Esophagus mucosa (tissue), 1 donor: ENCODE data around the gene SCRT2. TPM values are rescaled to one million over a fixed set of nuclear protein-coding genes. Genes with fewer than 3 reads are reported as not detected.
"Not testable (repeated sequence)": the region's sequence is repeated elsewhere in the genome, so short reads cannot be mapped to it uniquely, and the experiment has no call there.

ENCODE experiments used
- ATAC-seq: fragments of 200-7000 bp; cut with Tn5 transposase; one replicate; pipeline ENCODE4 v1.9.1; 2020
- total RNA-seq: library from RNA; stranded (reverse); gene quantifications from one replicate; pipeline ENCODE4 v1.2.4, GENCODE V29; 2023
- donor health status: DM: yes; HTN: yes; CAD: no.

Gene SCRT2
- total RNA-seq, 1 donor from 2014 or later = not detected

DNA sequence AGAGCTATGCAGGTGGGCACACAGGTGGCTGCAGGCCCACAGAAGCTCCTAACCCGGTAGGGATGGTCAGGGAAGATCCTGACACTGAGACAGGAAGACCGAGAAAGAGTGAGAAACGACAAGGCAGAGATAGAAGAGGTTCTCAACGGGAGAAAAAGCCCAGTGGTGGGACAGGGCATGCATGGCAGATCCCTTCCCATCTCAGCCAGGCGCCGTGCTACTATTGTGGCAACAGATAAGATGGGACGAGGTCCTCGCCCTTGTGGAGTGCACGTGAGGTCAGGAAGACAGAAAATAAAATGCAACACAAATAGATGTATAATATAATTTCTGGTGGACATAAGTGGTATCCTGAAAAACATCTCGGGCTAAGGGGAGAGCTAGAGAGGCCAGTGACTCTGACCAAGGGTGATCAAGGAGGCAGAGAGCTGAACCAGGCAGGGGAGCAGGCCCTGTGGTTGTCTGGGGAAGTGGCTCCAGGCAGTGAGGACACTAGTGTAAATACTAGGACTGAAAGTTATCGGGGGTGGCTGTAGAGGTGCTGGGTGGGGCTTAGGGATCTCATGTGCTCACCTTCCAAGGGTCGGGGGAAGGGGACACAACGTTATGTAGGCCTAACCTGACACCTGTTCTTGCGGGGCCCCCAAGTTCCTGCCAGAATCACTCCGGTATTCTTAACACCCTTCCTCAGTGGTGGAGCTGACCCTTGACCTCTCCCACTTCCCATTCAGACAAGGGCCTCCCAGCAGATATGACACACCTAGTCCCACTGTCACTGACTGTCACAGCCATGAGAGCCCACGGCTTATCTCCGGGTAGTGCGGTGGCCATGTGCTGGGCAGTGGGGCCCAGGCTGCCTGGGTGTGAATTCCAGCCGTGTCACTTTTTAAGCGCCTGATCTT is 23.6 kb downstream of the SCRT2 start:
- no peak for ATAC-seq

DNA sequence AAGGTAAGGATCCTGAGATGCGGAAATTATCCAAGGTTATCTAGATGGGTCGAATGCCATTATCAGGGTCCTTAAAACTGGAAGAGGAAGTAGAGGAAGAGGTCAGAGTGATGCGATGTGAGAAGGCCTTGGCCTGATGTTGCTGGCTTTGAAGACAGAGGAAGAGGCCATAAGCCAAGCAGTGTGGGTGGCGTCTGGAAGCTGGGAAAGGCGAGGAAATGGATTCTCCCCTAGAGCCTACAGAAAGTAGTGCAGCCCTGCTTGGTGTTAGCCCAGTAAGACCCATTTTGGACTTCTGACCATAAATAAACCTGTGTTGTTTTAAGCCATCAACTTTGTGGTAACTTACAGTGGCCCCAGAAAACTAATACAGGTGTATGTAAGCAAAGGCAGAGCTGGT is 24.6 kb downstream of the SCRT2 start:
- no peak for ATAC-seq

DNA sequence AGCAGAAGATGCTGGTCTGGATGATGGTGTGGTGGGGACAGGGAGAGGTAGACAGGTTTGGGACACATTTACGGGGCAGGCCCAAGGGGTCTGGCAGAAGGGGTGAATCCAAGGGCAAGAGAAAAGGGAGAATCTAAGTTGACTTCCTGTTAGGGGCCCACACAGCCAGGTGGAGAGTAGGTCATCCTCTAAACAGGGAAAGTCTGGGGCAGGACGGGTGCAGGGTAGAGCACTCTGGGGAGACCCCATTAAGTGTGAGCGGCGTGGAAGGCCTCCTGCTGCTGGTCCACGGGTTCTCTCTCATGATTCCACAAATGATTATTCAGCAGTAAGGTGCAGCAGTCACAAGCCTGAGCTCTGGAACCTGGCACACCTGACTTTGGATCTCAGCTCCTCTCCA is 25.3 kb downstream of the SCRT2 start:
- no peak for ATAC-seq

DNA sequence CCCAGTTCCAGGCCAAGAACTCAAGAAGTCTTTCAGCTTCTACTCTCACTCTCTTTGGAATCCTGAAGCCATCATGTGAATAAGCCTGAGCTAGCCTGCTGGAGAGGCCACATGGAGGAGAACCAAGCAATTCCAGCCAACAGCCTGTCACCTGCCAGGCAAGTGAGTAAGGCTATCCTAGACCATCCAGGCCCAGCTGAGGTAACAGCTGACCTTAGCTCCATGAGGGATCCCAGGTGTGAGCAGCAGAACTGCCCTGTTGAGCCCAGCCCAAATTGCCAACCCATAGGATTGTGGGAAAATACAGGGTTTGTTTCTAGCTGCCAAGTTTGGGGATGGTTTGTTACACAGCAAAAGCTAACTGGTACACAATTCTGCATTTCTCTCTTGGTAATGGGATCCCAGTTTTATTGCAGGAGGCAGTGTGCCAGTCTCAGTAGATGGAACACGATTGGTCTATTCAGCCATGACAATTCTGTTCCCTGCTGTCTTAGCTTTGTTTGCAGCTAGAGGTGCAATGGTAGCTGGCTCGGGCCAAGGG is 28.1 kb downstream of the SCRT2 start:
- no peak for ATAC-seq

DNA sequence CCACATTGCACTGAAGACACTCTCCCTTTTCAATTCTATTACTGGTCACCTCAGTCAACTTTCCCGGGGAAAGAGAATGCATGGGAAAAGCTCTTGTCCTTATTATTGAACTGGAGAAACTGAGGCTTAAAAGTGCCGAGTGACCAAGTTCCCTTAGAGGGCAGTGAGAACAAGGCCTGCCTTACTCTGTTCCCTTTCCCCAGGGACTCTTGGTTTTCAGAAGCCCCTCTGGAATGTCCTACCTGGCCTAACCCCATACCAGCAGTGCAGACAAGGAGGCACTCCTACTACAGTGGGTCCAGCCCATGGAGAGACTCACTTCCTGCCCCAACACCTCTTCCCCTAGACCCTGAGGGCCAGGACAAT is 28.8 kb downstream of the SCRT2 start:
- no peak for ATAC-seq

DNA sequence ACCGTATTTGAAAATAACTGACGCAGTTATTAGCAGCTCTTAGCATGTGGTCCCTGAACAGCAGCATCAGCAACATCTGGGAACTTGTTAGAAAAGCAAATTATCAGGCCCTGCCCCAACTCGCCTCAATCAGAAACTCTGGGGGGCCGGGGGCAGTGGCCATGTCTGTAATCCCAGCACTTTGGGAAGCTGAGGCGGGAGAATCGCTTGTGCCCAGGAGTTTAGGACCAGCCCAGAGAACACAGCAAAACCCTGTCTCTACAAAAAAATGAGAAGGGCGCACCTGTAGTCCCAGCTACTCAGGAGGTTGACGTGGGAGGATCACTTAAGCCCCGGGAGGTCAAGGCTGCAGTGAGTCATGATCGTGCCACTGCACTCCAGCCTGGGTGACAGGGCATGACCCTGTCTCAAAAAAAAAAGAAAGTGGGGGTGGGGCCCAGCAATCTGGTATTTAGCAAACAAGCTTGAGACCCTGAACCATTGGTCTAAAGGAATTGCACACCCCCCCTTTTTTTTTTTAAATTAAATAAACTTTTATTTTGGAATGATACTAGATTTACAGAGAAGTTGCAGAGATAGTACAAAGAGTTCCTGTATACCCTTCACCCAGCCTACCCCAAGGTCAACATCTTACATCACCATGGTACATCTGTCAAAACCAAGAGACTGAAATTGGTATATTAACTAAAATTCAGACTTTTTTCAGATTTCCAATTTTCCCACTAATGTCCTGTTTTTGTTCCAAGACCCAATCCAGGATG is 29.3 kb downstream of the SCRT2 start:
- ATAC-seq = no peak

DNA sequence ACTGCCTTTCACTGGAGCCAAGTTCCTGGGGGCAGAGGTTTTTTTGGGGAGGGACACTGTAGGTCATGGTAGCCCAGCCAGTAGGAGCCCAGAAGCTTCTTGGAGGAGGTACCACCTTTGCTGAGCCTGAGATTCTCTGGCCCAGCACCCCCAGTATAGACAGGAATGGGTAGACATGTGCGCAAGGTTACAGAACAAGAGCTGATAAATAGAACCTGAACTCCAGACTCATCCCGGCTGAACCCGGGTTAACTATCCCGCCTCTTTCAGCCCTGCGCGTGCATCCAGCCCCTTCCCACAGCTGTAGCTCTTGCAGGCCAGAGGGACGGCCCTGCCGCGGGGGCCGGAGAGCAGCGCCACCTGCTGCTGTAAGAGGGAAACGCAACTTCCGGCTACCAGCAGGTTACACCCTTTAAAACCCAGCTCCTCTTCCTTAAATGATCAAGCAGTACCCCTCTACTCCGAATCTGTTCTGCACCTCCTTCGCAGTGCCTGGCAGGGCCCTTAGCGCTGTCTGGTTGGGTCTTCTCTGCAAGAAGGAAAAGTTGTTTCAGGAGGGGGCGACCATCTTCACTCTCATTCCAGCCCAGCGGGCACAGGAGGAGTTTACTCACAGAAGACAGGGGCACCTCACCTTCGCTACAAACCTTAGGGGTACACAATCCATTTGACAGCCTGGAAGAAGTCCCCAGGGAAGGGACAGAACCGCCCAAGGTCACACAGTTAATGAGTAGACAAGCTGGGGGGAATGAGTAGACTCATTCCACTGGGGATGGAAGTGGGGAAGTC is 30.1 kb downstream of the SCRT2 start:
- peak; percentile 69 for ATAC-seq

DNA sequence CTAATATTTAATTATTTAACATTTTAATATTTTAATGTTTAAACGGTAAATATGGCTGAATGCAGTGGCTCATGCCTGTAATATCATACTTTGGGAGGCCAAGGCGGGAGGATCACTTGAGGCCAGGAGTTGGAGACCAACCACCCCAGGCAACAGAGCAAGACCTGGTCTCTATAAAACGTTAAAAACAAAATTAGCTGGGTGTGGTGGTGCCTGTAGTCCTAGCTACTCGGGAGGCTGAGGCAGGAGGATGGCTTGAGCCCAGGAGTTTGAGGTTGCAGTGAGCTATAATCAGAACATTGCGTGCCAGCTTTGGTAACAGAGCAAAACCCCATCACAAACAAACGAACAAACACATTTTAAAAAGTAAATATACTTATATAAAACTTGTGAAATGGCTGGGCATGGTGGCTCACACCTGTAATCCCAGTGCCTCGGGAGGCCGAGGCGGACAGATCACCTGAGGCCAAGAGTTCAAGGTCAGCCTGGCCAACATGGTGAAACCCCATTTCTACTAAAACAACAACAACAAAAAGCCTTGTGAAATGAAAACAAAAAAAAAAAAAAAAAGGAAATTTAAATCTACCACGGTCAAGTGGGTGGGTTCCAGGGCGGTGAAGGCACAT is 30.8 kb downstream of the SCRT2 start:
- no peak for ATAC-seq

DNA sequence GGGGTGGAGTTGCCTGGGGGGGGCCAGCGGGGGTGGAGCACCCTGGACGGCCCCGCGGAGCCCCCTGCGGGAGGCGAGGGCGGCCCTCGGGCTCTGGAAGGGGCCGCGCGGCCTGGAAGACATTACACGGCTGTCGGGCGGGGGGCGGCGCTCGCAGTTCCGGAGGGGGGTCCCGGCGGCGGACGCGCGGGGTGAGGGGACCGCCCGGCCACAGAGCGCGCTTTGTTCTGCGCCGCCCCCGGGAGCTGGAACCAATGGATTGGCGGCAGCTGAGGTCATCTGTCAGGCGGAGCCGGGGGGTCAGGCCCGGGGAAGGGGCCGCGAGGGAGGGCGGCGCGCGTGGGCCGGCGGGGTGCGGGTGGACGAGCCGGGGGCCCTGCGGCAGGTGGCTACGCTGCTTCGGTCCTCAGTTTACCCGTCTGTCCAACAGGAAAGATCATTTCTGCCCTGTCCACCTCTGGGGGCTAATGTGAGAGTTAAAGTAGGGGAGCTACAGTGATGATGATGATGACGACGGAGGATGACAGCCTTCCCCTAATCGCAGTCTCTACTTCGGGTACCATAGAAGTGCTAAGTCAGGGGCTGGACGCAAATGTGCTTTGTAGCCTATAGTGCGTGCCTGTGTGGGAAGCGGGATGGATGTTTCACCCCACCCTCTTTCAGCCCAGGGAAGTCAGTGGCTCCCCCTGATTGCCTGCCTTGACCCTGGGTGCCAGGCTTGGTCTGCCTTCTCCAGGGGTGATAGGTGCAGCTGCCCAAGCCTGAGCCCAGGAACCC is 33.0 kb downstream of the SCRT2 start:
- ATAC-seq = no peak

DNA sequence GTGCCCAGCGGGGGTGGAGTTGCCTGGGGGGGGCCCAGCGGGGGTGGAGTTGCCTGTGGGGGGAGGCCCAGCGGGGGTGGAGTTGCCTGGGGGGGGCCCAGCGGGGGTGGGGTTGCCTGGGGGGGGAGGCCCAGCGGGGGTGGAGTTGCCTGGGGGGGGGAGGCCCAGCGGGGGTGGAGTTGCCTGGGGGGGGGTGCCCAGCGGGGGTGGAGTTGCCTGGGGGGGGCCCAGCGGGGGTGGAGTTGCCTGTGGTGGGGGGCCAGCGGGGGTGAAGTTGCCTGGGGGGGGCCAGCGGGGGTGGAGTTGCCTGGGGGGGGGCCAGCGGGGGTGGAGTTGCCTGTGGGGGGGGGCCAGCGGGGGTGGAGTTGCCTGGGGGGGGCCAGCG is 33.6 kb downstream of the SCRT2 start:
- not testable (repeated sequence) for ATAC-seq

DNA sequence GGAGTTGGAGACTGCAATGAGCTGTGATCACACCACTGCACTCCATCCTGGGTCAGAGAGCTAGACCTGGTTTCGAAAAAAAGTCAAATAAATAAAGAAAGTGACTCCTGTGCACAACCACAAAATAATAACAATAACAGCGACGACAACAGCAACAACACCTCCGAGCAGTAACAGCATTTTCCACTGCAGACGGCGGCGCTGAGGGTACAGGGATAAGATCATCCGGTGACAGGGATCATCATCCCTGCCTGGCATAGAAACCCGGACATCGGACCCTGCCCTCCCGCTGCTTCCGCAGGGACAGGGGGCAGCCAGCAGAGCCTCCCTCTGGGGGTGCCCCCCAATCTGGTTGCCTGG is 34.1 kb downstream of the SCRT2 start:
- ATAC-seq = no peak

DNA sequence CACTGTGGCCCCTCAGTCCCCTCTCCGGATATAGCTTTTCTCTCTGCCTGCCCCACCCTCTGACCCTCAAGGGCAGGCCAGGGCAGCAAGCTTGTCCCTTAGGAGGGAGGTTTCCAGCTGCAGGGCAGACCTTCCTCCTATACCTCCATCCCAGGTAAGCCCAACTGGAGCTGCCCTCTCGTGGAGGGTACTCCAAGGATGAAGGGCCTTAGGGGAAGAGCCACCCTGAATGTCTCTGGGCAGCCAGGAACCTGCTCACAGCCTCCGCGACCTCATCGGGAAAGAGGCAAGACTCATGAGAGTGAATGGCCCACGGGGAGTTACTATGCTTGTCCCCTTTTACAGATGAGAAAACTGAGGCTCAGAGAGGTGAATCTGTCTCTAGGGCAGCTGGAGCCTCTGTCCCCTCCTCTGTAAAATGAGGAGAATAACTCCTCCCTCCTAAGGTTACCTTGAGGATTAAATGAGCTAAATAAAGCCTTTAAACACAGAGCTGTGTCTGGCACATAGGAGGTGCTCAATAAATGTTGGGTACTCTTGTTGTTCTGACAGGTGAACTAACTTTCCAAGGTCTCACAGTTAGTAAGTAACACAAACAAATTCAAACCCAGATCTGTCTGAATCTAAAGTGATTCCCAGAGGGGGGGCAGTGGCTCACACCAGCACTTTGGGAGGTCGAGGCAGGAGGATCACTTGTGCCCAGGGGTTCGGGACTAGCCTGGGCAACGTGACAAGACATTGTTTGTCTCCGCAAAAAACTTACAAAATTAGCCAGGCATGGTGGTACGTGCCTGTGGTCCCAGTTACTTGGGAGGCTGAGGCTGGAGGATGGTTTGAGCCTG is 34.7 kb downstream of the SCRT2 start:
- peak; percentile 24 for ATAC-seq

DNA sequence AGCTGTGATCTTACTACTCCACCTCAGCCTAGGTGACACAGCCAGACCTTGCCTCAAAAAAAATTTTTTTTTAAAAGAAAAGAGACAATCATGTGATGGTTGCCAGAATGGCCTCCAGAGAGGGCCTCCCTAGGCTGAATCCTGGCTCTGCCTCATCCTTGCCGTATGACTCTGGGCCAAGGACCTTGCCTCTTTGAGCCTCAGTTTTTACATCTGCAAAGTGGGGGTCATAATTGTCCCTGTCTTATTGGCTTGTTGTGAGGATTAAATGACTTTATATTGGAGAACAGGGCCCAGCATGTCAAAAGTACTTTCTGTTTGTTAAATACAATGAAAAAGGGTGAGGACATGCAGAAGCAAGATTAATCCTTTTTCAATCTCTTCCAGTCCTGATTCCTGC is 37.0 kb downstream of the SCRT2 start:
- ATAC-seq = no peak

DNA sequence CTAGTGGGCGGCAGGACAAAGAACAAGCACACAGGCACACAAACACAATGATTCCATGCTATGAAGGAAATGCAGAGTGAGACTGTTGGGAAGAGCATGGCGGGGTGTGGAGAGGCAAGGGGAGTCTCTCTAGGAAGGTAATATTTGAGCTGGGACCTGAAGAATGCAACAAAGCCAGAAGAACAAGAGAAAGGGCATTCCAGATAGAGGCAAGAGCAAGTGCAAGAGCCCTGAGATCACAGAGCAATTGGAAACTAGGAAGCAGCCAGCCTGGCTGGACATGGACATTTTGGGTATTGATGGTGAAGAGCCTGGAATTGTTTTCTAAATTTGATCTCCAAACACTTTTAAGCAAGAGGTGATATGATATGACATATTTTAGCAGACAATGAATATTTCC is 38.0 kb downstream of the SCRT2 start:
- no peak for ATAC-seq

DNA sequence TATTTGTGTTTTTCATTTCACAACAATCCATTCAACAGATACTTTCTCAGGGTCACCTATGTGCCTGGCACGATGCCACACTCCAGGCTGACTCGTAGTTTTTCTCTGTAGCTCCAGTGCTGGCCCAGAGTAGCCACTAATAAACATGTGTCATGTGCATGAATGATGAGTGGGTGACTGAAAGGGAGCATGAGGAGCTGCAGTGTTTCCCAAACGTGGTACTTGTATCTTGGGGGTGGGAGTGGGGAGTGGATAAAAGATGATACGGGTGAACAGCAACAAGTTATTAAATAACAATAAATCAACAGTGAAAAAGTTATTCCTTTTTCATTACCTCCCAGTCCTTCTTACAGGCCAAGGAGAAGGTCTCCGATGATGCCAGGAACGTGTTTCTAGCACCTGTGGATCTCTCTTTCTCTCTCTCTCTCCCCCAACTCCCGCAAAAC is 39.7 kb downstream of the SCRT2 start:
- no peak for ATAC-seq

DNA sequence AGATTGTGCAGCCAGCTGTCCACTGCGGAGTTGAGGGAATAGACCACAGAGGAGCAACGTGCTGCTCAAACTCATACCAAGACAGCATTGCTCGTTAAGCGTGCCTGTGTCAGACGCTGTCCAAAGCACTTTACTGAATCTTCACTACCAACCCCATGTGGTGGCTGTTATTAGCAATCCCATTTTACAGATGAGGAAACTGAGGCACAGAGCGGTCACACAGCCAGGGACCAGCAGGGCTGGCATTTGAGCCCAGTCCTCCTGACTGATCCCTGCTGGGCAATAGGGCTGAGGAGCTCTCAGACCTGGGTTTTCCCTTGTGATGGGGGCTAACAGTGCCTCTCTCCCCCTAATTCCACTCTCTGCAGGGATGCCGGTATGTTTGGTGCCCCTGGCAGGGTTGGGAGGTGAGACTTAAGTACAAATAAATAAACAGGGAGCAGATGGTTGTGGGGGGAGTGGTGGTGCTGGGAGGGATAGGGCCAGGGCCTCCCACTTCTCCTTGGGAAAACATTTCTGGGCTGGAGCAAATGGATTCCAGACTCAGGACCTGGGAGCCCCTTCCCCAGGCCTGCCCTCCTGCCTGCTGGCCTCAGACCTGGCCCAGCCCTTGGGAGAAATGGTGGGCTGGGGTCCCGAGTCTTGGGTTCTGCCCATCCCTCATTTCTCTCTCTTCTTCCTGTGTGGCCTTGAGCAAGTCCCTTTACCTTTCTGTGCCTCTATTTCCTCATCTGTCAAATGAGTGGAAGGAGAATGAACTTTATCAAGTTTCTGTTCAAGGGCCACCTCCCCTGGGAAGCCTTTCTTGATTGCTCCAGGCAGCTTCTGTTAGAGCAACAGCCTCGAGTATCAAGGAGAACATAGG is 40.3 kb downstream of the SCRT2 start:
- ATAC-seq = no peak

DNA sequence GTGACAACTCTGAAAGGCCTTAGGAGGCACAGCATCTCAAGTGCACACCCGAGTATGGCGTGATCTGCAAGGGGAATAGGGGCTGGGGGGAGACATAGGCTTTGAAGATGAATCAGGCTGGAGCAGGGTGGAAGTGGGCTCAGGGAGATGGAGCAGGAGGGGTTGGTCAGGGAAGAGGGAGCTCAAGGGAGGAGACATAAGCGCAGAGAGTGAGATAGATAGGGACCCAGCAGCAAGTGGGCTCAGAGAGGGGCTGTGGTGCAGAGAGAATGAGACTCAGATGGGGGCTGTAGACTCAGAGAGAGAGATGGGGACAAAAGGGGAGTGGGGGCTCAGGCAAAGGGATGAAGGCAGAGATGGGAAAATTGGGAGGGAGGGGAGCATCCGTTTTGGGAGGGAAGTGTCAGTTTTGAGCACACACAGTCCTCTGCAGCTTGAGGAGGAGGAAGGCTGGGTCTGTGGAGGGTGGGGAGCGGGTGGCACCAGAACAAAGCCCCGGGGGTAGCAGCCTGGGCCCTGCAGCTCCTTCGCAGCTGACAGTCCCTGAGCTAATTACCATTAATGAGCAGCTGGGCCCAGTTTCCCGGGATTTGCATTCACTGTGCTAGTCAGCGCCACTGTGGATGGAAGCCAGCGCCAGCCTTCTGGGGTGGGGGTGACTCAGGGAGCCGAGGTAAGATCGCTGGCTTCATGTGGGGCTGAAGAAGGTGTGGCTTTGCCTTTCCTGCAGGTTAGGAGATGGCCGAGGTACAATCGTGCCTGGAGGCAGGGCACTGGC is 41.3 kb downstream of the SCRT2 start:
- no peak for ATAC-seq

DNA sequence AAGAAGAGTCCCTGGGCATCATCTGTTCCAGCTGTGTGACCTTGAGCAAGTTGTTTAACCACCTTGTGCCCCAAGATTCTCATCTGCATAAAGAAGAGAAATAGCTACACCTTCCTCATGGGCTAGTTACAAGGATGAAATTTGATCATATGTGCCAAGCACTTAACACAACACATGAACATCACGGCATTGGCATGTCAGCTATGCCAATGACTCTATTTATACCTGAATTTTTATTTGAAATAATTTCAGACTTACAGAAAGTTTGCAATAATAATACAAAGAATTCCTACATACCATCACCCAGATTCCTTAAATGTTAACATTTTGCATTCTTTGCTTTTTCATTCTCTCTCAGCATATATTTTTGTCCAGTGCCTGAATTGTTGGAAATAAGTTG is 44.5 kb downstream of the SCRT2 start:
- ATAC-seq = no peak

DNA sequence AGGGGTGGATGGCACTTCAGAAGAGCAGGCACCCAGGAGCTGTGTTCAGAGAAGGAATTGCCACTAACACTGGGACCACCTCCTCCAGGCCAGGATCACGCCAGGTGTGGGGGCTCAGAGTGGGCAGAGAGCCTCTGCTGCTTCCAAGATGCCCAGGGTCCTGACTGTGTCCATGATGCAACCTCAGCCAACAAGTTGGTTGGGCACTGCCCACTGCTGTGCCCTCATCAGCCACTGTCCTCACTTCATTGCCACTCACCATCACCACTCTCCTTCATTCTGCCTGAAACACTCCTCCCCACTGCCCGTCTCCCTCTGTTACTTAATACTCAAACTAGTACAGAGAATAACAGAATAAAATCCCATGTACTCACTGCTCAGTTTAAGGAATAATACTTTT is 49.0 kb downstream of the SCRT2 start:
- no peak for ATAC-seq
